Fibroblast of lung (primary cell): ENCODE data around the gene GRIPAP1.

Experiments
- CTCF ChIP-seq, 2 donors: IDR thresholded peaks in 1 of 2; conservative IDR thresholded peaks in 1 of 2; 1 replicate in 1 of 2; 2 replicates in 1 of 2; pipeline ENCODE4 v1.5.1; 2011 to 2012; ENCODE audit warnings: low read length in 2 of 2, control low read depth in 1 of 2, inconsistent platforms in 1 of 2, low read depth in 1 of 2, mild to moderate bottlenecking in 1 of 2
- EZH2 ChIP-seq: IDR thresholded peaks from 2 replicates; pipeline ENCODE4 v1.5.1; 2012; ENCODE audit warnings: low read length, control low read depth, mild to moderate bottlenecking; ENCODE audit errors: missing control alignments

GRCh38 chrX:48956728-48957414 is 45.2 kb downstream of the GRIPAP1 start:
- TF ChIP-seq EZH2 = no peak
- TF ChIP-seq CTCF (conservative IDR thresholded peaks at IDR 0.05 in 1 of 2, IDR thresholded peaks at IDR 0.05 in 1 of 2; ENCODE audit: low read depth in 1 of 2, low read length in 2 of 2) = no peak
